A172 (cell line): ENCODE data around the gene MAGEC2. TPM values are rescaled to one million over a fixed set of nuclear protein-coding genes. Genes with fewer than 3 reads are reported as not detected.

Experiments used
- DNase-seq: peaks from one replicate; pipeline ENCODE4 v3.0.0-alpha.2; 2015; ENCODE audit warnings: low spot score
- total RNA-seq: library from RNA; depleted of rRNA; stranded (reverse); fragments of >200 nt; shearing (Covaris generic); gene quantifications from 2 replicates; pipeline ENCODE4 v1.2.3, GENCODE V29; 2014; rRNA removed

Gene MAGEC2
- total RNA-seq = not detected in 2 replicates

- DNase-seq = no peak
These were observed at the start of gene MAGEC2 for GRCh38 chrX:142204522-142205433. Gene MAGEC2, minus strand, starts transcription at chrX:142205290. Its CDS starts 1,303 bp downstream, at chrX:142203987.

- DNase-seq = no peak
These were observed 46.6 kb upstream of the MAGEC2 start for GRCh38 chrX:142251680-142252079.

DNA sequence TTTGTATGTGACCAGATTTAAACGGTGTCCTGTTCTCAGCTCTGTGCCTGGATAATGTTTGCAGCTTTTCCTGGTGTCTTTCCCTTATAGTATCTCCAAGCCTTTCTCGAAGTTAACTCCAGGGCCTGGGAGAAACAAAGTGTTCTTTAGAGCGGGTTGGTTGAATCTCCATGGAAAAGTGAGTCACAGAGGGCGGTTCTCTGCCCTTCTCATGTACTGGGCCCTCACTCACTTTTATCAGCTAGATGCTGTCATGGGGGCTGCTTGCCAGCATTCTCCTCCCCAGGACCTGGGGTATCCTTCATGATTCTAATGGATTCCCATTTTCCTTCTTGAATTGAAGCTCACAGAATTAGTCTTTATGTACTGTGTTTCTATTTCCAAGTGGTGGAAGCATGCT, 46.1 kb upstream of the MAGEC2 start:
- DNase-seq = no peak

DNA sequence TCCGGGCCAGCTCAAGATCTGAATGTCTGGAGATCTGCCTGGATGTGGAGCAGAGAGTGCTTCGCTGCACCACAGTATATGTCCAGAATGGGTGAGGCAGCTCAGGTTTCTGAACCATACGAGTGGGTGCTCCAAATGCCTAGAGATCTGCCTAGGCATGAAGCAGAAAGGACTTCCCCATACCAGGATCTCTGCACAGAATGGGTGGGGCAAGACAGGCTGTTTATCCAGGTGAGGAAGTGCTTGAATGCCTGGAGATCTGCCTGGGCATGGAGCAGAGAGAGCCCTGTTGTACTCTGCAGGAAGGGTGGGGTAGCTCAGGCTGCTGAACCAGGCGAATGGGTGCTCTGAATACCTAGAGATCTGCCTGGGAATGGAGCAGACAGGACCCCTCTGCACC, 45.4 kb upstream of the MAGEC2 start:
- DNase-seq = no peak

DNA sequence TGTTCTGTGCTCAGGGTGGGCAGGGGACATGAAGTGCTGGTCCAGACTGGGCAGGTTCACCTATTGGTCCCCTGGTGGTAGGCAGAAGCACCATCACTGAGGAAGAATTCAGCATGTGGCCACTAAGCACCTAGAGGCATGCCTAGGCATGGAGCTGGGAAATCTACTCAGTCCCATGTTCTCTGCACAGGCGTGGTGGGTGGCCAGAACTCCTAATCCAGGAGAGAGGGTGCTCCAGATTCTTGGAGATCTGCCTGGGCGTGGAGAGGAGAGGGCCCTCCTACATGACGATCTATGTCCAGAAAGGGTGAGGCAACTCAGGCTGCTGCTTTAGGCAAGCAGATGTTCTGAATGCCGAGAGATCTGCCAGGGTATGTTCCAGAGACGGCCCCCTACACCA, 44.6 kb upstream of the MAGEC2 start:
- DNase-seq = no peak

GRCh38 chrX:142244568-142244967, 39.5 kb upstream of the MAGEC2 start:
- DNase-seq = no peak

DNA sequence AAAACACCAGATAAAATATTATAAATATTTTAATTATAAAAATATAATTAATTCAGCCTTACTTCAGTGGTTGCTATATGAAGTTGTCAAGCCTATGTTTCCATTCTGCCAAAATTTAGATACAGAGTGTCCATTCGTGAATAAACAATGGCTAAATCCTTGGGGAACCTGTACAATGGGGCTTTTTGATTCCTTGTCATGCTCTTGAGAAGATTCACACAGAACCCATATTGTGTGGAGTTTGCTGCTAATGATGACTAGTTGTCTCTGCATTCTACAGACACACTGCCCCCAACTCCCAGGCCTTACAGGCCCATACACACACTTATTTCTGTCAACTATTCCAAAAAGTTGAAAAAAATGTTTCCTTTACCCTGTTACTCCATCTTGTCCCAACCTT, 33.4 kb upstream of the MAGEC2 start:
- DNase-seq = no peak

- DNase-seq = no peak
These were observed 28.3 kb upstream of the MAGEC2 start for GRCh38 chrX:142233400-142233799.

DNA sequence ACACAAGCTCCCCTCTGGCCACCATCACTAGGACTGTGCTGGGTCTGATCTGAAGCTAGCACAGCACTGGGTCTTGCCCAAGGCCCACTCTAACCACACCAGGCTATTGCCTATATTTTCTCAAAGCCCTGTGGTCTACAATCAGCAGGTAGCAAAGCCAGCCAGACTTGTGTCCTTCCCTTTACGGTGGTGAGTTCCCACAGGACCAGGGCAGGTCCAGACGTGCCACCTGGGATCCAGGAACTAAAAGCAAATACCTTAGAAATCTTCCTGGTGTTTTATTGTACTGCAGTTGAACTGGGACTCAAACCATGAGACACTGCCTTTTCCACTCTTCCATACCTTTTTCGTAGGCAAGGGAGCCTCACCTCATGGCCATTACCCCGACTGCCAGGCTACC, 9.0 kb upstream of the MAGEC2 start:
- DNase-seq = no peak

GRCh38 chrX:142201113-142201512, 4.0 kb downstream of the MAGEC2 start:
- DNase-seq = no peak

DNA sequence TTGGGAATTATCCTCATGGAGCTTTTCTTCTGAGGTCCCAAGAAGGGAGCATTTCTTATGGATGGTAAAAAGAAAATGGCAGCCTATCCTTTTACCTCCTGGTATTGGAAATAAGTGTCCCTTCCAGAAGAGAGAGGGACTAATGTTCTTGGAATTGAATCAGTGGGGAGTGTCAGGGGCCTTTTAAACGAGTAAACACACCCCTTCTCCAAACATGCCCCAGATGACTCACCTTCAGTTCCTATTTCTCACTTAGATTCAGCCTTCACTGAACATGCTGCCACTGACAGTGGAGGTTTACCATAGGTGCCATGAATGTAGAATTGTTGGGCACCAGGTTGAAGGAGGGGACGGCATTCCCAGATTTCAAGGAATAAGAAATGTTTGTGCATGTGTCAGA, 19.0 kb downstream of the MAGEC2 start:
- no peak for DNase-seq

- no peak for DNase-seq
These were observed 20.1 kb downstream of the MAGEC2 start for GRCh38 chrX:142184756-142185602.

DNA sequence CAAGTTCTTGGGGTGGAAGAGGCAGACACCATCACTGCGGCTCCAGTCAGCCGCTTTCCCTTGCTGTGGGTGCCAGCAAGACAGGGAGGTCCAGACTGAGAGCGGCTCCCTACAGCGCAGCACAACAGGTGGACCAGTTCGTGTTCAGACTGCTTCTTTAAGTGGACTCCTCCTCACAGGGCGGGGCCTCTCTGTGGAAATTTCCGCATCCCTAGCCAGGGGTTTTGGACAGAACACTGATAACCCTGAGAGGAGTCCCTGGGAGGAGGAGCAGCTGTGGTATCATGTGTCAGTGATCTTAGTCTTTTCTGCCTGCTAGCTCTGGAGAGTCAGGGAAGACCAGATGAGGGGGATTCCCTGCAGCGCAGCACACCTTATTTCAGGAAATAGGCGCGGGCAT, 48.5 kb downstream of the MAGEC2 start:
- DNase-seq = no peak
